GM21526 (cell line): ENCODE data around the gene WDPCP.
"Not testable (repeated sequence)": the region's sequence is repeated elsewhere in the genome, so short reads cannot be mapped to it uniquely, and the experiment has no call there.

Experiments
- ATAC-seq: cut with Tn5 transposase; IDR thresholded peaks from one replicate; pipeline ENCODE4 v1.9.1; 2021; ENCODE audit warnings: moderate library complexity; ENCODE audit not compliant: unreplicated experiment, low FRiP score

Gene WDPCP

DNA sequence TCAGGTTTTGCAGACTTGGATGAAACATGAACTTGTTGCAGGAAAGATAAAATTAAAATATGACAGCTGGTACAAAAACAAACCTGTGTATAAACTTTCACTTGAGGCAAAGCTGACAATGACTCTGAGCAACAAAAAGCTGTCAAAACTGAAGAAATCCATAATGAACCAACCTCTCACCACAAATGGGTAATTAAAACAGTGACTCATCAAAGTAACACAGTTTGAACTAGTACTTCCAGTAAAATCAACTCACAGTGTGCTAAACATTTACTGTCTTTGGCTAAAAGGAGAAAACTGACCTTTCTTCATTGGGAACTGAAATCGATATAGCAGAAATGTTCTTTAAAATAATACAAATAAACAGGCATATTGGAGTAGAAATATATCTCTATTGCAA, 209.7 kb downstream of the WDPCP start:
- no peak for ATAC-seq

- ATAC-seq: no peak
These were observed 213.9 kb downstream of the WDPCP start for GRCh38 chr2:63374341-63374740.

GRCh38 chr2:63372549-63372948, 215.7 kb downstream of the WDPCP start:
- no peak for ATAC-seq

GRCh38 chr2:63369146-63369545, 219.1 kb downstream of the WDPCP start:
- no peak for ATAC-seq

DNA sequence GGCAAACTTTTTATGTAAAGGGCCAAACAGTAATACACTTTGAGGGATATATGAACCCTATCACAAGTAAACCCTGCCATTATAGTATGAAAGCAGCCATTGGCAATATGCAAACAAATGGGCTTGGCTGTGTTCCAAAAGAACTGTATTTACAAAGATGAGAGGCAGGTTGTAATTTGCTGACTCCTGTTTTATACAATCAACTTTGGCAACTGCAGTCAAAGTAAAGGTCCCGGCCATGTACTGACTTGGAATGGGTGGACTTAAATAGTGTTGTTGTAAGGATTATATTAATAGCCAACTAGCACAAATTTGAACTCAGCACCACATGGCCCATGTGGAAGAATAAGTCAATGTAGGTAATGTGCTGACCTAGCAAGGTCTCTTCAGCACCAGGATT, 223.4 kb downstream of the WDPCP start:
- ATAC-seq: no peak

- ATAC-seq: not testable (repeated sequence)
These were observed 230.6 kb downstream of the WDPCP start for GRCh38 chr2:63357722-63358121.

DNA sequence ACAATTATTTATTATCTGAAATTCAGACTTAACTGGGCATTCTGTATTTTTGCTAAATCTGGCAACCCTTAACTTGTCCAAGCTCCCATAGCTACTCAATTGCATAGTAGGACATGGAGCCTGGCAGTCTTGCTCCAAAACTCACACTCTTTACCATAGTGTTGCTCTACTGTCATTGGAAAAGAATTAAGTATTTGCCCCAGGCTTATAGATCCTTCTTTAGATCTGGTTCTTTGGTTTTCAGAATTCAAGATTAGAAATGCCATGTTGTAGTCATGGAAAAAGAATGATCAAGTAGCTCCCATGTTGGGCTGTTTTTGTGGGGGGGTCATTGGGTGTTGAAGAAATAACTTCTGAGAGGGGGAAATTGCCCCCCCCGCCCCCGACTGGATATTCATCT, 240.9 kb downstream of the WDPCP start:
- no peak for ATAC-seq

DNA sequence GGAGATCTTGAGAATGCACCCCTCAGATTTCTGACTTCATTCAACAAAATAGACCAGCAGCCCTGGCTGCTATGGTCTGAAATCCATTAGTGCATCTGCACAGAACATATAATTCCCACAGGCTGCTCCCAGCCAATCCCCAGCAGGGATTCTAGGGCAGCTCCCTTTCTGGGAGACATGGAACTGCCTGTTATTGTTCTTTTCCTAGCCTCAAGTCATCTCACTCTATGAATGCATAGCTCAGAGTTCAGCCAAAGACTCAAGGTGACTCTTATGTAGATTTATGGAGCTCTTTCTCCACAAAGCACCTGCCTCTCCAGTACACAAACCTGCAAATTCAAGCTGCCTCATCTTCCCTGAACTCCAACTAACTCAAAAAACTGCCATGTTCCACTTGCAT, 241.9 kb downstream of the WDPCP start:
- ATAC-seq: no peak

GRCh38 chr2:63345285-63345633, 243.0 kb downstream of the WDPCP start:
- ATAC-seq: no peak

GRCh38 chr2:63344575-63345284, 243.5 kb downstream of the WDPCP start:
- ATAC-seq: no peak

- no peak for ATAC-seq
These were observed 244.7 kb downstream of the WDPCP start for GRCh38 chr2:63343397-63344109.

DNA sequence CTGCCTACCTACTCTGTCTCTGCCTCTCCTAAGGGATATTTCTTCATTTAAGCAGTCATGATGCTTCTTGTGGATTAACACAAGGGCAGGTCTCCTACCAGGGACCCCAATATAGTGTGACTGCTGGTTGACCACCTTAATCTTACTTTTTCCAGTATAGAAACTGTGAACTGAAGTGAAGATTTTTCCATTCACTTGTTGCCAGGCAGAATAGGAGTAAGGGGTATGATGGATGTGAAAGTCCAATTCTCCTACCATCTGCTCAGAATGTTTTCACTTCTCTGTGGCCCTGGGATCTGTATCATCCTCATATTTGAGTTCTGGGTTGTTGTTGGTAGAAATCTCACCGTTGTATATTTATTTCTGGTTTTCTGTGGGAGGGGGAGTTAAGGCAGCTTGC, 247.8 kb downstream of the WDPCP start:
- no peak for ATAC-seq

- ATAC-seq: no peak
These were observed 253.4 kb downstream of the WDPCP start for GRCh38 chr2:63334910-63335309.

- no peak for ATAC-seq
These were observed 261.8 kb downstream of the WDPCP start for GRCh38 chr2:63326473-63326872.

DNA sequence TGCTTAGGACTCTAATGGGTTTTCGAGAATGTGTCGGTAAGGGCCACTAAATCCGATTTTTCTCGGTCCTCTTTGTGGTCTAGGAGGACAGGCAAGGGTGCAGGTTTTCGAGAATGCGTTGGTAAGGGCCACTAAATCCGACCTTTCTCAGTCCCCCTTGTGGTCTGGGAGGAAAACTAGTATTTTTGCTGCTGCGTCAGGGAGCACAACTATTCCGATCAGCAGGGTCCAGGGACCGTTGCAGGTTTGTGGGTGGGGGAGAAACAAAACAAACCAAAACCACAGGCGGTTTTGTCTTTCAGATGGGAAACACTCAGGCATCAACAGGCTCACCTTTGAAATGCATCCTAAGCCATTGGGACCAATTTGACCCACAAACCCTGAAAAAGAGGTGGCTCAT, 264.6 kb downstream of the WDPCP start:
- ATAC-seq: not testable (repeated sequence)

DNA sequence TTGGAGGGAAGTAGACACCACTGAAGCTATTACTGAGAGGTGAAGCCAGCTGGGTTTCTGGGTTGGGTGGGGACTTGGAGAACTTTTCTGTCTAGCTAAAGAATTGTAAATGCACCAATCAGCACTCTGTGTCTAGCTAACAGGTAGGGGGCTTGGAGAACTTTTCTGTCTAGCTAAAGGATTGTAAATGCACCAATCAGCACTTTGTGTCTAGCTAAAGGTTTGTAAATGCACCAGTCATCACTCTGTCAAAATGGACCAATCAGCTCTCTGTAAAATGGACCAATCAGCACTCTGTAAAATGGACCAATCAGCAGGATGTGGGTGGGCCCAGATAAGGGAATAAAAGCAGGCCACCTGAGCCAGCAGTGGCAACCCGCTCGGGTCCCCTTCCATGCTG, 266.3 kb downstream of the WDPCP start:
- not testable (repeated sequence) for ATAC-seq

DNA sequence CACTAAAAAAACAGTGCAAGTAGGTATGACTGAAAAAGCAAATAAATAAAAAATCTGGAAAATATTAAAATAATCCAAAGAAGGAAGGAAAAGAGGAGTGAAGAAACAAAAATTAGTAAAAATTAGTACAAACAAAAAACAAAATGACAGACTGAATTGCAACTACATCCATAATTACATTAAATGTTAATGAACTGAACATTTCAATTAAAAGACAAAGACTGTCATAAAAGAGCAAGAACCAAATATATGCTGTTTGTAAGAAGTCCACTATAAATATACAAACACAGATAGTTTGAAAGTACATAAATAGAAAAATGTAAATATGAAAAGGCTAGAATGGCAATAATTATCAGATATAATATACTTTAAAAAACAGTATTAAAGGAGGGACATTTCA, 267.6 kb downstream of the WDPCP start:
- no peak for ATAC-seq

- ATAC-seq: no peak
These were observed 277.7 kb downstream of the WDPCP start for GRCh38 chr2:63310614-63311013.

GRCh38 chr2:63301481-63301880, 286.8 kb downstream of the WDPCP start:
- no peak for ATAC-seq

GRCh38 chr2:63300835-63301234, 287.4 kb downstream of the WDPCP start:
- ATAC-seq: no peak

DNA sequence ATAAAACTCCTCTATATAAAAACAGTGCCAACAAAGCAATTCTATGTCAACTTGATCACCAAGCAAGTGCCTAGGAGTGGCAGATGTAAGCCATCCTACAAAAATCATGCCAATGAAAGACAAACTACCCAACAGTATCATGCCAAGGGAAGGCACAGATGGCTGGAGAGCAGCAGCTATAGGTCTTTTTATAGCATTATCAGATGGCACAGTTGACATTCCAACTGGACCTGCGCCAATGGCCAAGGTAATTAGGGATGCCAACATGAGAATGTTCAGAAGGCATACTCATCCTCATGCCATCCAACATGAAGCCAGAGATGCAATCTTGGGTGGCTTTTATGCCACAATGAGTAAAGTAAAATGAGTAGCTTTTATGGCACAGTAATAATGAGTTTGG, 300.3 kb downstream of the WDPCP start:
- no peak for ATAC-seq

- ATAC-seq: not testable (repeated sequence)
These were observed 301.8 kb downstream of the WDPCP start for GRCh38 chr2:63286520-63286919.
